ENCODE measurements around the gene NAALADL2.

NAALADL2 gene

DNA sequence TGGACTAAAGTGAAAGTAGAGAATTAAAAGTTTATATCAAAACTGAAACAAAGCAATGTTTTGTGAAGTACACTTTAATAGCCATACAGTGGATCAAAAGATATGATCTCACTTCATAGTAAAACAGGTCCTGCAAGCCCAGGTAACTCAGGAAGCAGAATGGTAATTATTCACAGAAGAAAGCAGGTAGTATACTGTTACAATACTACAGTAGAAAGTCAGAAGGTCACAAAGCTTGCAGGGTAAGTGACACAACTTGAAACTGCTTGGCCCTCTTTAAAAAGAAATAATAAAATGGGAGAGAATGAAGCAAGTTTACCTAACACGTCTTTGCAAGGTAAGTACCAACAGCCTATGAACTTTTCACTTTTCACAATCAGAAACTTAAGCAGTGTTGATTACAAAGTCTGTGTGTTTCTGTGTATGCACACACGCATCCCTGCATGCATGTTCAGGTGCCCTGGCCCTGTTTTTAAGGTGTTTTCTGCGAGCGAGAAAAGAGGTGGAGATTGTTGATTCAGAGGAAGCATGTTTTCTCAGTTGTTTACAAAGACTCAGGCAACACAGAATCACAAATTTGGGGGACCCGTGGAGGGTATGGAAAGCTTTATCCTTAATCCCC, at the start of gene NAALADL2:
NAALADL2 (plus strand) TSS at position 221 of the 622 bp plus-strand sequence.
- DNase-seq: peak; percentile 55

DNA sequence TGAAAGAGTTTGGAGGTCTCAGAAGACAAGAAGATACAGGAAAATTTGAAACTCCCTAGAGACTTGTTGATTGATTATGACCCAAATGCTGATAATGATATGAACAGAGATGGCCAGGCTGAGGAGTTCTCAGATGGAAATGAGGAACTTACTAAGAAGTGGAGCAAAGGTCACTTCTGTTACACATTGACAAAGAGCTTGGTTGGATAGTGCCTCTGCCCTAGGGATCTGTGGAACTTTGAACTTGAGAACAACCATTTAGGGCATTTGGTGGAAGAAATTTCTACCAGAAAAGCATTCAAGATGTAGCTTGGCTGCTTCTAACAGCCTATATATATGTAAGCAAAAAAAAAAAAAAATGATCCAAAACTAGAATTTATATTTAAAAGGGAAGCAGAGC, 48.9 kb upstream of the NAALADL2 start:
- DNase-seq: no peak

DNA sequence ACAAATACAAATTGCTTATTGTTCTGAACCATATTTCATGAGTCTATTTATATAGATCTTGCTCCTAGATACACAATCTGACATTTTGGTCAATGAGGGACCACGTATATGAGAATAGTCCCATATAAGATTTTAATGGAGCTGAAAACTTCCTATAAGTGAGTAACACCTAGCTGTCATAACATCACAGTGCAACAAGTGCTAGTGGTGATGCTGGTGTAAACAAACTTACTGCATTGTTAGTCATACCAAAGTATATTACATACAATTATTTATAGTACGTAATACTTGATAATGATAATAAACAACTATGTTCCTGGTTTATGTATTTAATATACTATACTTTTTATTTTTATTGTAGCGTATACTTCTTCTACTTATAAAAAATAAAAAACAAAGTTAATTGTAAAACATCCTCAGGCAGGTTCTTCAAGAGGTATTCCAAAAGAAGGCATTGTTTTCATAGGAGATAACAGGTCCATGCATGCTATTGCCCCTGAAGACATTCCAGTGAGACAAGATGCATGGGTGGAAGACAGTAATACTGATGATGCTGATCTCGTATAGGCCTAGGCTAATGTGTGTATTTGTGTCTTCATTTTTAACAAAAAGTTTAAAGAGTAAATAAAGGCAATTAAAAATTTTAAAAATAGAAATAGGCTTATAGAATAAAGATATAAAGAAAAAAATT, 46.8 kb upstream of the NAALADL2 start:
- DNase-seq: no peak

DNA sequence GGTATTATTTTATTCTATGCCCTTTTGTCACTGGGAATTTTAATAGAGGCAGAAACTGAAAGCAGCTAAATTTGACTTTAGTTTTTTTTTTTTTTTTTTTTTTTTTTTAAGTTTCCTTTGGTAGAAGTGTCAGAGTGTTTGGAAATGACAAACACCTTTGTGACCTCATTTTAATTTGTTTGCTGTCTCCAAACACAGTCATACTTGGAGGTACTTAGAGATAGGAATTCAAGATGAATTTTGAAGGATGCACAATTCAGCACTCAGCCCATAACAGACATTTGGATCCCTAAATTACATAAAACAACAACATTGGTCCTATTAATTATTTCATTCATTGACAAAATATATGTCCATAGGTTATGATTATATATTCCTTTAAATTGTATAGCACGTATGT, 43.4 kb upstream of the NAALADL2 start:
- DNase-seq: no peak

DNA sequence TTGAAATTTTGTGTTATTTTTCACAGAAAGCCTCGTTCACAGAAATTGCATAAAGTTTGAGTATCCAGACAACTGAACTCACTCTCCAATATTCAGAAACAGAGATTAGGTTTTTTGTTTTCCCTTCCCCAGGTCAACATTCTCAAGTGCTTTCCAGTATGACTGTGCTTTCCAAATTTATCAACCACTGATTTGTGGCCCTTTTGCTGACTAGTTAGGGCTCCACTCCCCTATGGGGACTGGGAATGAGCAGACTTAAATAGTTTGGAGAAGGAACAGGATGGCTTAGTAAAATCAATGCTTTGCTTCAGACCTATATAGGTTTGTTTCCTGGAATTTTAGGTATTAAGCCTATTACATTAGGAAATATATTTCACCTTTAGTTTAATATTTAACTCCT, 38.2 kb upstream of the NAALADL2 start:
- DNase-seq: no peak

DNA sequence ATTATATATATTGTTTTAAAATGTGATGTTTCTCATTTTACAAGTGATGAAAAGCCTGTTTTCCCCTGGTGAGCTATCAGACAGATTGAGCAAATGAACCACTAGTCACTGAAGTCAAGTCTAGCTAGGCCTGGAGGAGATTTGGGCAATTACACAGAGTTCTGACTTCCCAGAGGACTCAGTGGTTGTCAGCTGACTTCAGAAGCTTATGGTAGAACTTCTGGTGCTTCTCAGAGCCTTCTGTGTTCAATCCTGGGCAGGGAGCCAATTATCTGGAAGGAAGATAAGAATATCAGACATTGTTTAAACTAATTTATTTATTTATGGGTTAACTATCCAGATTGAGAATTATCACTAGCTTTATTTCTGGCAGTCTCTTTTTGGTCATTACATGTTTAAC, 37.7 kb upstream of the NAALADL2 start:
- no peak for DNase-seq

DNA sequence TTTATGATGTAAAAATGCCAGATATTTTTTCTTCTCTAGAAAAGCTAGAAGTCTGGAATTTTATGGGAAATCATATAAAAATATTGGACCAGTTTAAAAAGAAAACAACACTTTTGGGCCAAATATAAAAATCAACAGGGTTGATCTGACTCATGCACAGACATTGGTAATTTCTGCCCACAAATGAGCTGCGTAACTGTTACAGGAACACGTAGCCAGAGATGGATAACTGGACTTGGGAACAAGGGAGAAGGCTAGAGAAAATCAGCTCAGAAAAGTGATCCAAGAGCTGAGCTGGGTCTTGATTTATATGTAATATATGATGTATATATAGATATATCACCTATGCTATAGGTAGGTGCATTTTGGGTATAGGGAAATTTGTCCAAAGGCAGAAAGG, 36.8 kb upstream of the NAALADL2 start:
- no peak for DNase-seq

DNA sequence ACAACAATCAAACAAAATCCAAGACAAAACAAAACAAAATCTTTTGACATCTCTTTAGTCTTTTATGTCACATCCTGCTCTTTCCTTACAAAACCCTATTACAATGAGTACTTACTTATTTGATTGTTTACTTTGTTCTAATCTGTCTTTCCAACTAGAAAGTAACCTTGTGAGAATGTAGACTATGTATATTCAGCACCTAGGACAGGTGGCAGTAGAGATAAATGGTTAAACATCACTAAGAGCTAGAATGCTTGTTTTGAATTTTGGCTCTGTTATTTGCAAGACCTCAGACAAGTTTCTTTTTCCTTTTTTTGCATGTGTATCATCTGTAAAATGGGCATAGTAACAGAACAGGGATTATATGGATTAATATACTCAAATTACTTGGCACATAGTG, 33.1 kb upstream of the NAALADL2 start:
- DNase-seq: no peak

DNA sequence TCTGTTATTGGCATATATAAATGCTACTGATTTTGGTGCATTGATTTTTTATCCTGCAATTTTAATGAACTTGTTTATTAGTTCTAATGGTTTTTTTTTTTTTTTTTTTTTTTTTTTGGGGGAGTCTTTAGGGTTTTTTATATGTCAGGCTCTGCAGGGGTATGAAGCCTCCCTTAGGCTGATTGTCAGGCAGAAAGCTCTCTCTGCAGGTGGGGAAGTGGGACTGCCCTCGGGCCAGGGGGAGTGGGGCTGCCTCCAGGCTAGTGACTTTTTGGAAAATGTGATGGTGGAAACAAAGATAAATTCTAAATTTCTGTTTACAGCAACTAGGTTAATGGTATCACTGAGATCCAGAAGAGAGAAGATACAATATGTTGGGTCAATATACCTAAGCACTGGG, 14.4 kb upstream of the NAALADL2 start:
- DNase-seq: no peak

DNA sequence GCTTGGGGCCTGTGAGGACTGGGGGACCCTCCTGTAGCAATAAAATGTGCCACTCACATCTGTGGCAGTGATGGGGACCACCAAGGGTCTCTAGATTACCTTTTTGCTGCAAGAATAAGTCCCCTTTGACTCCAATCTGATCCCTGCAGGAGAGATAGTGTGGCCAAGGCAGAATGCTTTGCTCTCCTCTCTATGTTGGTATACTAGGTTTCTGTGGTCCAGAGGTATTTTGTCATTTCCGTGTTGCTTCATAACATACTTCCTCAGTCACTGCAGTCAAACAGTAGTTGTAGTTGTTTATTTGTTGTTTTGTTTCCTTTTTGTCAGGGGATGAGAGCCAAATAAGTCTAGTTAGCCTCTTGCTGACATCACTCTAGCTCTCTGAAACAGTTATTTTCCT, 13.1 kb upstream of the NAALADL2 start:
- no peak for DNase-seq

DNA sequence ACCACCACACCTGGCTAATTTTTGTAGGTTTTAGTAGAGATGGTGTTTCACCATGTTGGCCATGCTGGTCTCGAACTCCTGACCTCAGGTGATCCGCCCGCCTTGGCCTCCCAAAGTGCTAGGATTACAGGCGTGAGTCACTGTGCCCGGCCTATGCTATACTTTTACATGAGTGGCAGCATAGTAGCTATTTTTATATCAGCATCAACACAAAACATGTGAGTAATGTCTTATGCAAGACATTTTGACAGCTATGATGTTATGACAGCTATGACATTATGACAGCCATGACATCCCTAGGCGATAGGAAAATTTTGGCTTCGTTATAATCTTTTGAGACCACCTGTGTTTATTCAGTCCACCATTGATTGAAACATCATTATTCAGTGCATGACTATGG, 4.1 kb upstream of the NAALADL2 start:
- DNase-seq: no peak

DNA sequence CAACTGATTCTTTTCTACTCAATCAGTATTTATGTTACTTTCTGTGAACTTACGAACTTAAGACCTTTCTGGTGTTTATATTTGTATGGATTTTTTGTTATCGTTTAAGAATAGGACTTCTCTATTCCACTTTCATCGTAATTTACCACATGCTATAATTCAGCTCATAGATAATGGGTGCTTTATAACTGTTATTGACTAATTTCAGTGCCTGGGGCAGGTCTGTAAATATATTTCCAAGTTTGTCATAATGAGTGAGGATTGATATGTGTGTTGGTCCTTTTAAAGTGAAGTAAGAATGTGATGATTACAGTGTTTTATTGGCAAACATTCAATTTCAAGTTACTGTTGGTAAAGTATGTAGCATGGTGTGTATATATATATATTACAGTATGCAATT, 1.8 kb upstream of the NAALADL2 start:
- no peak for DNase-seq

DNA sequence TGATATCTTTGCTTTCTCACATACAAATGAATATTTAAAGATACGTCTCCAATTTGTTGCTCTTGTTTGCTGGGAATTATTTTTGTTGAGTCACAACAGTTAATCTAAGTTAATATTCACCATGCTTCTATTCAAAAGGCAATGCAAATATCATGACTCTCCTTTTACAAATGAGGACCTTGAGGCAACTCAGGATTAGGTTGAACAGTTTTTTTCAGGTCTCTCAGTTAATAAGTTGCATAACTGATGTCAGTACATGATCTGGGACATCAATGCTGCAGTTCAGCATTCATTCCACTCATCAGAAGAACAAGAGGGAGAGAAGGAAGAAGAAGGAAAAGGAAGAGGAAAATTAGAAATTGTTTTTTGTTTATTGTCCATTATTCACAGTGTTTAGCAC, 781 bp upstream of the NAALADL2 start:
- DNase-seq: no peak

DNA sequence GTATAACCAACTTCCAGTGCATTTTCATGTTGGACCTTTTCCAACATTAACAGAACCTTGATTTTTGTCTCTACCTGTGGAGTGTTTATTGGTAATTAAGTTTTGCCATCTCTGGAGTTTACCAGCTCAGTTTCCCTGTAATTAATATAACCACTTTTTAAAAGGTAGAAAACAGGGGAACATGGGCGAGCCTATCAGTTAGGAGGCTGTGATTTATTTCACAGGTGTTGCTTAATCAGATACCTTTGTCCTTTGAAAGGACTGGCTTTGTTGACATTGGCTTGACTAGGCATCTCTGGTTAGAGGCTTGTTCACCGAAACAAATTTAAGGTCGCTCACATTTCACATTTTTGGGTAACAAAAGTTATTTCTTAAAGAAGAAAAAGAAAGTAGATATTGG, 622 bp downstream of the NAALADL2 start:
- peak; percentile 90 for DNase-seq

DNA sequence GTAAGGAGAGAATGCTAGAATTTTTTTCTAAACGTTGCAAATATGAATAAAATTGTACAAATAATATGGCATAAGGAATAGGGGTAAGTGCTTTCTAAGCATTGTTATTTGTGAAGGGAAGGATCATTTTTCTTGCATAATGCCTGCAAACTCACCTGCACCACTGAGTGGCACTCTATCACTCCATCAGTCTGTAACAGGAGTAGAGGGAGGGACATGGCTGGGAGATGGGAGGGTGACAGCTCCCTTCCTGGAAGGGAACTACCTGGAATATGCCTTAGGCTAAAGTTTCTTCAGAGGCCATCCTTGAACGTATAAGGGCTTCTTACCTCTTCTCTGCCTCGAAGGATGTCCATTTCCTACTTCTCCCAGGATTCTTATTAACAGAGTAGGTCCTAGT, 3.0 kb downstream of the NAALADL2 start:
- peak; percentile 68 for DNase-seq

DNA sequence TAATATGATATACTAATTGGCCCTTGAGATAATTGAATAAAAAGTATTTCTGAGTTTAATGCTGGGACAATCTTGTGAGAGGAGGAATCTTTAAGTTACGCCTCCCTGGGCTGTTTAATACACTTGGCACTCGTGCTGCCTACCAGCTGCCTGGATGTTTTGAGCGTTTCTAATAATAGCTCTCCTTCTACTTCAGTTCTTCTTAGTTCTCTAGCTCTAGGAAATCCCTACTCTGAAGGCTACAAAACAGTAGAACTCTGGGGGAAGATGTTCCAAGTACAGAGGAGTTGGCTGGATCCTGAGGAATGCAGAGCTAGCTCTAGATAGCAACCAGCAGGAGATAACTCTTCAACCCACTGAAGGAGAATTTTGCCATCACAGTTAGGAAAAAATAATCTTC, 3.5 kb downstream of the NAALADL2 start:
- DNase-seq: no peak

DNA sequence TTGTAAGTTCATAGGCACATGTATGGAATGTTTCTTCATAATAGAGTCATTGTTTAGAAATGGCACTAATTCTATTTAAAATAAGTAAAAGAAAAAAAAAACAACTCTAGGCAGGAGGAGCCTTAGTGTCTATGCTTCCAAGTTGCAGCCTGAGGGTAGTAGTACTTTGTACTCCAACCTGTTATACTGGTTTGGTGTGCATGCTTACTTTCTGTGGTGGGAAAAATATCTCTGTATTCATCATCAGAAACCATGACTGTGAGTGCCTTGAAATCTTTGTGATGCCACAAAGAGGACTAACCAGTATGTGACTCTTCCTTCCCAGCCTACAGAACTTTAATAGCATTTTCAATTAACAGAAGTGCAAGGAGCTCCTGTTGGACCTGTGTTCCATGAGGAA, 4.4 kb downstream of the NAALADL2 start:
- no peak for DNase-seq

DNA sequence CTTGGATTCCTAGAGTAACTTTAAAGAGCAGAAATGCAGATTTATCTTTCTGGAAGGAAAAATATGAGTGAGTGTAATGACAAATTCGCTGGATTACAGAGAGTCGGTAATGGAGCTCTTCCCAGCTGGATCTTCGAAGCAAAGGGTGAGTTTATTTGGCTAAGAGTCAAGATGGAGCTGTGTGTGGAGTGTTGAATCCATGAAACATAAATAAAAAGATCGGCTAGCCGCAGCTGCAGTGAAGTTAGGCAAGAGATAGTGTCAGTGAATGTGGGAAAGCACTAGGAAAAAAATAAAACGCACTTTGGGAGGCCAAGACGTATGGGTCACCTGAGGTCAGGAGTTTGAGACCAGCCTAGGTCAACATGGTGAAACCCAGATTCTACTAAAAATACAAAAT, 10.3 kb downstream of the NAALADL2 start:
- no peak for DNase-seq

DNA sequence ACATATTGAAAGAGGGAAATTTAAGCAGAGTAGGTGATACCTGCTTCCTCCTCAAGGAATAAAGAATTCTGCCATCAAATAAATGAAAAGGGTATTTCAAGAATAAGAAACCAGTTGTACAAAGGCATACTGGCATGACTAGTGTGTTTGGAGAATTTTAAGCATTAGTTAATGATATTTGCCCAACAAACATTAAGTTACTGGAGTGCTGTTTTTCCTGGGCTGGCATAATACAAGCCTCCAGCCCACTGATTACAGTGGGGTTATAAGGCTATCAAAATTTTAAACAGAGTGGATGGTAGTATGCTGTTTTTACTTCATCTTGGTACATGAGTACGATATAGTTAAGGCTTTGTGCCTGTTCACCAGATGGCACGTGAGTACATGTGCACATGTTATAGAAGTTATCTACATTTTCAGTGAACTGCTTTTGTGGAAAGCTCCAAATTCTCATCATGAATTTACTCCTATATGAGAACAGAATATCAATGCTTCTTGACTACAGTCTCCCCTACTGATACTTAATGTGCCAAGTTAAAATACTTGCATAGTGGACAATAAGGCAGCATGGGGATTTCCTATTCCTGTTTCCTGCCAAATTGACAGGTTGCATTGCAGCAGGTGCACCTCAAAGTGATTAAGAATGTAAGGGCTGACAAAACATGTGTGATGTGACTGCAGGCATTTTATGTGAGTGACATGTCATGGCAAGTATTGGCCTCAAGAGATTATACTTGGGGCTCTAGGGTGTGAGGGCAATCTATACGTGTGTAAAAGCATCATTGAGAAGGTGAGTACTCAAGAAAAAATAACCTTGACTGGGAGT, 14.9 kb downstream of the NAALADL2 start:
- peak; percentile 5 for DNase-seq

DNA sequence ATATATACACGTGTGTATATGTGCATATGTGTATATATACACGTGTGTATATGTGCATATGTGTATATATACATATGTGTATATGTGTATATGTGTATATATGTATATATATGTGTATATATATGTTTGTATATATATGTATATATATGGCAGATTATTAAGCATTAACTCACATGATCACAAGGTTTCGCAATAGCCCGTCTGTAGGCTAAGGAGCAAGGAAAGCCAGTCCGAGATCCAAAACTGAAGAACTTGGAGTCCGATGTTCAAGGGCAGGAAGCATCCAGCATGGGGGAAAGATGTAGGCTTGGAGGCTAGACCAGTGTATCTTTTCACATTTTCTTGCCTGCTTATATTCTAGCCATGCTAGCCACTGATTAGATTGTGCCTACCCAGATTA, 23.7 kb downstream of the NAALADL2 start:
- no peak for DNase-seq

DNA sequence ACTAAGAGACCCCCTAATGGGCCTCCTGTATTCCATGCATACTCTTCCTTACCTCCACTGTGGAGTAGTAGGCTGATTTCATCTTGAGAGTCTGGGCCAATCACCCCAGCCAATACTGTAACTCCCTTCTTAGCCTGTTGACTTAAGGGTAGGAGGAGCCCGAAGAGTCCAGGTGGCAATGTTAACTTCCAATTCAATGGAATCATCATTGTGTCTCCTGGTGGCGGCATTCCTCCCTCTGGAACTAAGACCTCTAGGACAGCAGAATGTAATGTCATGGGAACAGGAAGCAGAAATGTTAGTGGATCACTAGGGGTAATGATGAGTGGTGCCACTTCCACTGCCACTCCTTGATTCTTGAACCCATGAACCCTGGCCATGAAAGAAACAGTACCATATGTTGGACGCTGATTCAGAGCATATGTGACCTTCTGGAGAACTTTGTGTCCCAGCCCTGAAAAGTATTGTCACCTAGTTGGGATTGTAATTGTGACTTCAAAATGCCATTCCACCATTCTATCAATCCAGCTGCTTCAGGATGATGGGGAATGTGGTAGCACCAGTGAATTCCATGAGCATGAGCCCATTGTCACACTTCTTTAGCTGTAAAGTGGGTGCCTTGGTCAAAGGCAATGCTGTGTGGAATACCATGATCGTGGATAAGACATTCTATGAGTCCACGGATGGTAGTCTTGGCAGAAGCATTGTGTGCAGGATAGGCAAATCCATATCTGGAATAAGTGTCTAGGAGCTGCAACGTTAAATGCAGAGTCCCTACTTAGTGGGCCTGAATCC, 24.9 kb downstream of the NAALADL2 start:
- DNase-seq: no peak

DNA sequence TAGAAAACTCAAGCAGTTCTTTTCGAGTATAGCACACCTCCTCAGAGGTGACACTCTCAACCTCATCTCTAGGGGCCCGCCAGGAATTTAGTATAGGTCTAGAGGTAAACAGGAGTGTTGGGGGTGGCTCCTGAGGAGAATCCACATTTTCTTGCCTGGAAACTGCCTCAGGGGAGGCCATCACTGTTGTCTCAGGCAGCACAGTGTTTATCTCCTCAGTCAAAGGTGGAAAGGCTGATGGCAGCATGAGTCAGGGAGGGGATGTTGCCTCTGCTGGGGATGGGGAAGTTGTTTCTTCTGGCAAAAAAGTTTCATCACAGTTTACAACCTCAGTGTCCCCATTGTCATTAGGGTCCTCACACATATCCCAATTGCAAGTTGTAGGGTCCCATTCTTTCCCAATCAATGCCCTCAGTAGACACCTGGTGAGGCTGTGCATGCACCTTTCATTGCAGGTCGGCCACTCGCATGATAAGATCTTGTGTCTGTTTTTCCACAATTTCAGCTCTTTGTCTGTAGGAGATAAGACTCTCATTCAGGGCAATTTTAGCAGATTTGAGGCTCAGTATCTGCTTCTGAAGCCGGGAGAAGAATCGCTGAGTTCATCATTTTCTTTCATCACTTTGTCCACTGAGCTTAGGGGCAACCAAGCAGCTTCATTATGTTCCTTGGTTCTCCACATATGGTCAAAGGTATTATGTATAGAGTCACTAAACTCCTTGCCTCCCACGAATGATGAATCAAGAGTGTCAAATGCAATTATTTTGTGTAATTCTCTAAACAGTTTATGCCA, 25.8 kb downstream of the NAALADL2 start:
- no peak for DNase-seq

All from COR-L47 (cell line).